ENCODE results near the gene MXRA8.
A peak's percentile ranks its signal among the peaks of the same experiment; 100 is the strongest.
"Not testable (repeated sequence)": the region's sequence is repeated elsewhere in the genome, so short reads cannot be mapped to it uniquely, and the experiment has no call there.

The MXRA8 gene

DNA sequence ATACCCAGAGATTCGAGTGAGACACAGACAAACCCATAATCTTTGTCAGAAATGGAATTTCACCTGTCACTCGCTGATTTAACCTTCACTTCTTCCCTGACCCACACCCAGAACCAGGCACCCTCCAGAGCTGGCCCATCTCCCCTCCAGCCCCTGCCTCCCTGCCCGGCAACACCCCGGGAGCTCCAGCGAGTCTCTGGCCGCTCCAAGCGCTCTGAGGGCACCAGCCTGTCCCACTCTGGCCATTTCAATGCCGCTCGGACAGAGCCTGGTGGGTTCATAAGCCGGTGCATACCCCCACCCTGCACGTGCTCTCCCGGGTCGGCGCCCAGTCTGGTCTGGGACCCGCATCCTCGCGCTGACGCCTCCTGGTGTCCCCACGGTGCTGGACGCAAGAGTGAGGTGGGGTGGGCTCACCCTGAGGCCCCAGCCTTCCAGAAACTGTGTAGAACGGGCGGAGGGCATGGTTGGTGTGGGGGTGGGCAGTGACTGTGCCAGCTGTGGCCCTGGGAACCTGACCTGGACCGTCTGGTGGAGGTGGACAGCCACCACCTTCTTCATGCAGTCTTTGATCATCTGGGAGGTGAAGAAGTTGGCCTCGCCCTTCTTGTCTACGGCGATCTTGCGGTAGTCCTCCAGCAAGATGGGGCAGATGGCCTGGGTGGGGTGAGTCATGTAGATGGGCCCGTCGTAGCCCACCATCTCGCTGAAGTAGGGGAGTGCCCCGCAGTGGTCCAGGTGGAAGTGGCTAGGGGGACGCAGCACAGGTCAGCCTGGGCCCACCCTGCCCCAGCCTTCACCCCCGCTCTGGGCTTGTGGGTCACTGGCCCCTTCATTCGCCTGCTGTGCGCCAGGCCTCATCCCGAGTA, 39.3 kb downstream of the MXRA8 start:
- no peak for DNase-seq

DNA sequence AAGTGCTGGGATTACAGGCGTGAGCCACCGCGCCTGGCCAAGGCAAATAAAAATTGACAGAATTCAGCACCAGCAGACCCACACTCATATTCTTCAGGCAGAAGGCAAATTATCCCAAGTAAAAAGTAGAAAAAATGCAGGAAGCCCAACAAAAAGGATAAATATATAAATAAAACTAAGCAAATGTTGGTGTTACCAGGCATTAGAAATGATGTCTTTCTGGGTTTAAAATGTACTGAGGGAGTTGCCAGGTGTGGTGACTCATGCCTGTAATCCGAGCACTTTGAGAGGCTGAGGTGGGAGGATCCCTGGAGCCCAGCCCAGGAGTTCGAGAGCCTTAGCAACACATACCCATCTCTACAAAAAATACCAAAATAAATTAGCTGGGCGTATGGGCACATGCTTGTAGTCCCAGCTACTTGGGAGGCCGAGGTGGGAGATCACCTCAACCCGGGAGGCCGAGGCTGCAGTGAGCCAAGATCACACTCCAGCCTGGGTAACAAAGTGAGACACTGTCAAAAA, 40.2 kb downstream of the MXRA8 start:
- peak; percentile 73 to 84 for DNase-seq

DNA sequence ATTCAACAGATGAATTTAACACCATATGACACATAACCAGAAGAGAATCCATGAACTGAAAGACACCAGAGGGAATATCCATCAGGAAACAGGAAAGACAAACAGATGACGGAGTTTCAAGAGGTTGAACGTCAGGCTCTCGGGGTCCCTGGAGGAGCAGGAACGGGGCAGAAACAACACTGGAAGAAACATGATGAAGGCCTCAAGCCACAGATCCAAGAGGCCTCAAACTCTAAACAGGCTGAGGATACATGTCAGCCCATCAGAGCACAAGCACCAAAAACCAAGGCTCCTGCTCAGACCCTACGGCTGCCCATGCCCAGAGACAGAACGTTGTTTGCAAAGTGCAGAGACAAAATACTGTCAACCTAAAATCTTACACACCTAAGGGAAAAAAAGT, 40.9 kb downstream of the MXRA8 start:
- no peak for DNase-seq

DNA sequence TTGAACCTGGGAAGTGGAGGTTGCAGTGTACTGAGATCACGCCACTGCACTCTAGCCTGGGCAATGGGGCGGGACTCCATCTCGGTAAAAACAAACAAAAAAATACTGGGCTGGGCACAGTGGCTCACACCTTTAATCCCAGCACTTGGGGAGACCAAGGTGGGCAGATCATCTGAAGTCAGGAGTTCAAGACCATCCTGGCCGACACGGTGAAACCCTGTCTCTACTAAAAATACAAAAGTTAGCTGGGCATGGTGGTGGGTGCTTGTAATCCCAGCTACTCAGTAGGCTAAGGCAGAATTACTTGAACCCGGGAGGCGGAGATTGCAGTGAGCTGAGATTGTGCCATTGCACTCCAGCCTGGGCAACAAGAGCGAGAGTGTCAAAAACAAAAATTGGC, 42.2 kb downstream of the MXRA8 start:
- DNase-seq, result not testable (repeated sequence)

DNA sequence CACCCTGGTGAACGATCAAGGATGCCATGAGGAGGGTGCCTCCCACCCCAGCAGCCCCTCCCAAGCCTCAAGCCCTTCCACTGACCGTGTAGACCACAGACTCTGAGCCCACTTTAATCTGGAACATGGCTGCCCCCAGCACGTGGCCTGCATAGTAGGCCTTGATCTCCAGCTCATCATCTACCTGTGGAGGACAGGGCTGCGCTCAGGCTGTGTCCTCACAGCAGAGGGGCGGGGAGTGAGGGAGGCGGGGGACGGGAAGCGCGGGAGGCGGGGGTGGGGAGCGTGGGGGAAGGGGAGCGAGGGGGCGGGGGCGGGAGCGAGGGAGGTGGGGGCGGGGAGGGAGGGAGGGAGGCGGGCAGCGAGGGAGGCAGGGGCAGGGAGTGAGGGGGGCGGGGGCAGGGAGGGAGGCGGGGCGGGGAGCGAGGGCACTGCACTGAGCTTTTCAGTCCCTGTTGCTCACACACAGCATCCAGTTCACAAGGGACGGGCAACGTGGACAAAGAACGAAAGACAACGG, 42.9 kb downstream of the MXRA8 start:
- DNase-seq, result no peak

DNA sequence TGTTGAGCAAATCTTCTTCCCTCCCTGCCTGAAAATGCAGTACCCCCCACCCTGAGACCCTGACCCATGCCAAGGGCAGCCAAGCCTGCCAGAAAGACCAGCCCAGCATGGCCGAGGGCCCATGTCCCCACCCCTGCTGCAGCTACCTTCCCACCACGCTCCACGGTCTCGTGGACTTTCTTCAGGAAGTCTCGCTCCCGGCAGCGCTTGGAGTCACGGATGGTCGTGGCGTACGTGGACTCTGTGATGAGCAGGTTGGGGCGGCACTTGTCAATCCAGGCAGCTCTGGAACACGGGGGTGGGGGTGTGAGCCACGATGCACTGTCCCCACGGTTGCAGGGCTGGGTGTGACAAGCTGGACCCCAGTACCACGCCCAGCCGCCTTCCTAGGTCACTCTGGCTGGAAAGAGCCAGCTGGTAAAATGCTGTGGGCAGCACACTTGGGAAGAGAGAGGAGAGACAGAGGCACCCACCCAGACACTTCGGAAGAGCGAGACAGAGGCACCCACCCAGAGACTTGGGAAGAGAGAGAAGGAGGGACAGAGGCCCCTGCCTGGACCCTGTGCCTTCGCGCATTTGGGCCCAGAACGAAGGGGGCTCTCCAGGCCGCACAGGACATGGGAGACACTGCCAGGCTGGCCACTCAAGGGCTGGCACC, 43.5 kb downstream of the MXRA8 start:
- no peak for DNase-seq

DNA sequence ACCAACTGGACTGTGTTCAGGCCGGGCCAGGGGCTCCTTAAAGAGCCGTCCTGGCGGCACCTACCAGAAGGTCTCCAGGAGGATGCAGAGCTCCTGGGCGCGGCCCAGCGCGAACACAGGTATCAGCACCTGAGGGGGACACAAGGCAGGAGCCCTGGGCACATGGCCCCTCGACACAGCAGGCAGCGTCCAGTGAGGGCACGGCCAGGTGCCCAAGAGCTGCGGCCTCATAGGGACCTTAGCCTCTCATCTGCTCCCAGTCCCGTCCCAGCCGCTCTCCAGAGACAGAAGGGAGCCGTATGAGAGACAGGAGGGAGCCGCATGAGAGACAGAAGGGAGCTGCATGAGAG, 44.1 kb downstream of the MXRA8 start:
- no peak for DNase-seq

DNA sequence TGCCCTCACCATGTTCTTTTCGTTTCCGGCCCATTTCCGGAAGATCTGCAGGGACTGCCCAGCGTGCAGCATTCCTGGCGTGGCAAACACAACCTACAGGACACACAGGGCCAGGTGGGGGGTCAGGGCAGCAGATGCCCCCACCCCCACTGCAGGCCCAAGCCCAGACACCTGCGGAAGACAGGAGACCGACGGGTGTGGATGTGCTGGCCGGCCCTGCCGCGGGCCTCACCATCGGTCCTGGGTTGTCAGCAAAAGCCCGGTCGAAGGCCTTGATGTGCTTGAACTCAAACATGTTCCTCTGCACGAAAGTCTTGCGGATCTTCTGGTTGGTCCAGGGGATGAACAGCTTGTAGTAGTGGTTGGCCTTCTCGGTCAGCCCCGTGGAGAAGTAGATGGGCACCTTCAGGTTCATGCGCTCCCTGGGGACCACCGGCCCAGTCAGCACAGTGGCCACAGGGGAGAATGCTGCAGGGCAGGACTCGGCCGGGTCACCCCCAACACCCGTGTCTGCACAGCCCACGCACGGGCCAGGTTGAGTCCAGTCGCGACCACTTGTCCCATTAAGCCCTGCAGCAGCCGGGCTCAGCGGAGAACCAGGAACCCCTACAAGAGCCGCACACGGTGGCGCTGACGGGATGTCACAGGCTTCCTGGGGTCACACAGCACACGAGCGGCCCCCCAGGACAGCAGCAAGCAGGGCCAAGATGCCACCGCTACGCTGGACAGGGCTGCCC, 44.7 kb downstream of the MXRA8 start:
- DNase-seq, result no peak

DNA sequence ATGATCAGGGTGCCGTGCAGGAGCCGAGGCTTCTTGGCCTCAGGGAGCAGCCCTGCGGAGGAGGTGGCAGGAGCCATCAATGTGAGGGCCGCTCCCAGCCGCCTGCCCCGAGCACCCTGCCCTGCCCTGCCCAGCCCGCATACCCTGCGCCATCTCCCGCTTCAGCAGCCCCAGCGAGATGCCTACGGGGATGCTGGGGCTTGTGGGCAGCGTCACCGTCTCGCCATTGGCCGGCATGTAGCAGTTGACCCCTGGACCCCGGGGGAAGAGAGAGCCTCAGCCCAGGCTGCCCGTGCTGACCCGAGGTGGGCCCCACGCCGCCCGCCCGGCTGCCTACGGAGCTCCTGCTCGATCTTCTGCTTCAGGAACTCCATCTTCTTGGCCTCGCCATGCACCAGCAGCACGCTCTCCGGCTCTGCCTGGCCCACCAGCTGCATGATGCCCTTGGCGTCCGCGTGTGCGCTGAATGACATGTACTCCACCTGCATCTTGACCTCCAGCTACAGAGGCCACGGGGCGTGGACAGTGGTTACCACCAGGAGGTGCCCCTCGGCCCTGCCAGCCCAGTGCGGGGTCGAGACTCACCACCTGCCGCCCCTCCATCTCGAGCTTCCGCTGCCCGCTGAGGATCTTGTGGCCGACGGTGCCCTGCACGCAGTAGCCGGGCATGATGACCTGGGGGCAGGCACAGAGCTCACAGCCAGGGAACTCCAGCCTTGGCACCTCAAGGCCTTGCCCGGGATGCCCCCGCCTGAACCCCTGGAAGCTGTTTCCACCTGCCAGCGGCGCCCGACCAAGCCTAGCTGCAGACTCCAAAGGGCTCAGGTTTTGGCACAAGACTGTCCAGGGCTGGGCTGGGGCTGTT, 45.7 kb downstream of the MXRA8 start:
- no peak for DNase-seq

DNA sequence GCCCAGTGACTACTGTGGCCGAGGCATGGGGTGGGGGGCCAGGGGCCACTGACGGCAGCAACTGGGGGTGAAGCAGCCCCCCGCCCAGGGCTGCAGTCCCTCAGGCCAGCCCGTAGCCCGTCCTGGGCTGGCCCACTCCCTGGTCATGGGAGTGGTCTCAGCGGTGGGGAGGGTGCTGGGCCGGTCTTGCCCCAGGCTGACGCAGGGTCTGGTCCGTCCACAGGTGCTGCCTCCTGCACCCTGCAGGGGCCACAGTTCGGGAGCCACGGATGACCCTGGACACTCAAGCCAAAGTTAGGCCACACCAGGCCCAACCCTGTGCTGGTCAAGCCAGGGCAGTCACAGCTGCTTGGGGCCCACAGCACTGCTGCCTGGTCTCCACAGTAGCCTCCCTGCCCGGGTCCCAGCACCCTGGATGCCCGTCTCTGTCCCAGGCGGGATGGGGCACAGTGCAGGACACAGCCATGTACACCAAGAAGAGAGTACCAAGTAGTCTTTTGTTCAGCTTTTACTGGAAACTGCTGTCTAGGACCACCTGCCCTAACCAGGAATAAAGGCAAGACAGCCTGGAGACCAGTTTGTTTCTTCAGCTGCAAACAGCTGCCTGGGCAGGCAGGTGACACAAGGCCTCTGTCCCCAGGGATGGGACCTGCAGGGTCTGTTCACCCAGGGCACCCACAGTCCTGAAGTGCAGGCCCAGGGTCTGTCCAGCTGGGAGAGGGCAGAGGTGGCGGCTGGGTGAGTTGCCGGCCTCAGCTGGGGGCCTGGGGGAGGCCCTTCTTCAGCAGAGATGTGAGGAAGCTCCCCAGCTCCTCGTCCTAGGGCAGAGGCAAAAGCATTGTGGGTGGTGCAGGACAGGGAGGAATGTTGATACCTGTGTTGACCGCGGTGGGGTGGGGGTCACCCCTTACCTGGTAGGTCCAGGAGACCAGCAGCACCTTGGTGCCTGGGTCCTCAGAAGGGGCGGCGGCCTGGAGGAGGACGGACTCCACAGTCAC, 46.9 kb downstream of the MXRA8 start:
- no peak for DNase-seq

DNA sequence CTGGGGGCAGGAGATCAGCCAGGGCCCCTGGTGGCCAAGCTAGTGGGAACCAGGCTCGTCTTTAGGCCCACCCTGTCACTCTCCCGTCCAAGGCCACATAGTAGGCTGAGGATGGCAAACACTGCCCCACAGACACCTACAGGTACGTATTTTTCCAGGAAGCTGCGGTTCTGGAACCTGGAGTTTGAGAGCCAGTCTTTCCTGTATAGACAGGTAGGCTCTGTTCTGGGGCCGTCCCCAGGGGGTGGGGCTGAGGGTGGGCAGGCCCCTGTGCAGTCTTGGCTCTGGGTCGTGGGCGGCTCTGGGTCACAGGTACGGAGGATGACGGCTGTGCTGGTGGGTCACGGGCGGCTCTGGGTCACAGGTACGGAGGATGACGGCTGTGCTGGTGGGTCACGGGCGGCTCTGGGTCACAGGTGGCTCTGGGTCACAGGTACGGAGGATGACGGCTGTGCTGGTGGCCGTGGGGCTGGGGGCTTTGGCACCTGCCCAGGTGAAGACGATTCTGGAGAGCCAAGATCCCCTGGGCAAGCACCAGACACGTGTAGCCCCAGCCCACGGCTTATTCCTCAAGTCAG, 47.8 kb downstream of the MXRA8 start:
- DNase-seq, result no peak

DNA sequence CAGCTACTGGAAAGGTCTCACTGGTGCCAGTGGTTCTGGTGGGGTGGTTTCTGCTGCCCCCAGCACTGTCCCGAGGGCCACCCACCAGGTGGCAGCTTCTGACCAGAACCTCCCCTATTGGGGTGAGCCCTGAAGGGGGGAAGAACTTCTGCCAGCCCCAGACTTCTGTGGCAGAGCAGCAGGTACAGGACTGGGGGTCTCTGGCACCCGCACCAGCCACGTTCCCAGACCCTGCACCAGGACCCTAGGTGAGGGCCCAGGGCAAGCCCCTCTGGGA, 48.3 kb downstream of the MXRA8 start:
- no peak for DNase-seq

DNA sequence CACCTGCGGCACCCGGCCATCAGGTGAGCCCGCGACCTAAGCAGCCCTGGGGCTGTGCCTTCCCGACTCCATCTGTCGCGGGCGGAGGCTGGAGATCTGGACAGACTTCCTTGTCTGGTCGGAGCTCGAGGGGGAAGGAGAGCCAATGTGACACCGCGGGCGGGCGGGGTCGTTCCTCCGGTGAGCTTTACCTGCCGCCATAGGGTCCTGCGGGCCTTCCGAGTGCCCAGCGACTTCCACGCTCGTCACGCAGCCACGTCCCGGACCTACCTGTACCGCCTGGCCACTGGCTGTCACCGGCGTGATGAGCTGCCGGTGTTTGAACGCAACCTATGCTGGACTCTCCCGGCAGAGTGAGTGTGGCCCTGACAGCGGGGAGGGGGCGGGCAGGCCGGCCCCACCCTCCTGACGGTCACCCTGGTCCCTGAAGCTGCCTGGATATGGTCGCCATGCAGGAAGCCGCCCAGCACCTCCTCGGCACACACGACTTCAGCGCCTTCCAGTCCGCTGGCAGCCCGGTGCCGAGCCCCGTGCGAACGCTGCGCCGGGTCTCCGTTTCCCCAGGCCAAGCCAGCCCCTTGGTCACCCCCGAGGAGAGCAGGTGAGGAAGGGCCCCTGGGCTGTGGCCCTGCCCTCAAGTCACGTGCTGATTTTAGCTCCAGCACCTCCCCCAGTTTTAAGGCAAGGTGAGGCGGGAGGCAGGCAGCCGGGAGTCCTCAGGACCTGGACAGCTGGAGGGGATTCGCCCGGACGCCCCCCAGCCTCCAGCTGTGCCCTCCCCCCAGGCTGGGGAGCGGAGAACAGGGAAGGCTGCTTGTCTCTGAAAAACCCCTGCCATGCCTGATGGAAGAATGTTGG, 48.9 kb downstream of the MXRA8 start:
- peak in 1 of 2 experiments; percentile 35 for DNase-seq

DNA sequence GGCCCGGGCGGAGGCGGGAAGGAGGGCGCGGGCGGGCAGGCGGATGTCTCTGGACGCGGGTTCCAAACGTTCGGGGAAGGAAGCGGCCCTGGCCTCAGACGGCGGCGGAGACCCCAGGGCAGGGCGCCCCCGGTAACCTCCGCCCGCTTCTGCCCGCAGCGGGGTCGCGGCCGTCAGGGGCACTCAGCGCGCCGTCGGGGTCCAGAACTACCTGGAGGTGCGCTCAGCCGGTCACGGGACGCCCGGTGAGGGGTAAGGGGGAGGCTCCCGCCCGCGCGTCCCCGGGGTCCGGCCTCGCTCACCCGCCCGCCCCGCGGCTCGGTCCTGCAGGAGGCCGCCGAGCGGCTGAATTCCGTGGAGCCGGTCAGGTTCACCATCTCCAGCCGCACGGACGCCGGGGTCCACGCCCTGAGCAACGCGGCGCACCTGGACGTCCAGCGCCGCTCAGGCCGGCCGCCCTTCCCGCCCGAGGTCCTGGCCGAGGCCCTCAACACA, 49.6 kb downstream of the MXRA8 start:
- DNase-seq, result no peak

DNA sequence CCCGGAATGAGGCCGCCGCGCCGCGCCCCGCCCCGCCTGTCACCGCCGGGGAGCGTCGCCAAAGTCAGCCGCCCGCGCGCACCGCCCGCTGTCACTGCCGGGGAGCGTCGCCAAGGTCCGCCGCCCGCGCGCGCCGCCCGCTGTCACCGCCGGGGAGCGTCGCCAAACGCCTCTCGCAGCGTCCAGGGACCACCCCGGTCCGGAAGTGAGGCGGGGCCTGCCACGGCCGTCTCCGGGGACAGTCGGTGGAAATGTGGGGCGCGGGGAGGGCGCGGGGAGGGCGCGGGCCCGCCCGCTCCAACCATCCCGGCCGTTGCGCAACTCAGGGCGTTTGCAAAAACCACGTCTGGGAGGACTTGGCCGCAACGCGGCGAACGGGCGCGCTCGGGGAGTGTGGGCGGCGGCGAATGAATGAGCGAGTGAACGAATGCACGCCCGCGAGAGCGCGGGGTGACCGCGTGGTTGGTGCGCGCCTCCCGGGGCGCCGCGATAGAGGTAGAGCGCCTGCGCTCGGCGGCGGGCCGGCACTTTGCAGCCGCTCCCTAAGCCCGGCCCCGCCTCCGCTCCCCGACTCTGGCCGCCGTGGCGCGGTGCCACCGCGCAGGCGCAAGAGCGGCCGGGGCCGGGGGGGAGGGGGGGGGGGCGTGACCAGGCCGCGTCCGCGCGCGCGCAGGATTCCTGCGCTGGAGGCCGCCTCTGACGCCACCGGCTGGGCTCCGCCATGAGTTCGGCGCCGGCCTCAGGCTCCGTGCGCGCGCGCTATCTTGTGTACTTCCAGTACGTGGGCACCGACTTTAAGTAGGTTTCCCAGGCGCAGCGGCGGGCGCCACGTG, 50.2 kb downstream of the MXRA8 start, which contains the start of the genes ACAP3 and PUSL1:
Gene ACAP3, minus strand, starts transcription at position 8 of the 833 bp plus-strand sequence. CDS start 115 bp downstream, outside the sequence.
Gene PUSL1, plus strand, starts transcription at position 675 of the 833 bp plus-strand sequence. Its CDS starts 47 bp downstream, at position 722.
- peak; percentile 89 to 93 for DNase-seq

DNA sequence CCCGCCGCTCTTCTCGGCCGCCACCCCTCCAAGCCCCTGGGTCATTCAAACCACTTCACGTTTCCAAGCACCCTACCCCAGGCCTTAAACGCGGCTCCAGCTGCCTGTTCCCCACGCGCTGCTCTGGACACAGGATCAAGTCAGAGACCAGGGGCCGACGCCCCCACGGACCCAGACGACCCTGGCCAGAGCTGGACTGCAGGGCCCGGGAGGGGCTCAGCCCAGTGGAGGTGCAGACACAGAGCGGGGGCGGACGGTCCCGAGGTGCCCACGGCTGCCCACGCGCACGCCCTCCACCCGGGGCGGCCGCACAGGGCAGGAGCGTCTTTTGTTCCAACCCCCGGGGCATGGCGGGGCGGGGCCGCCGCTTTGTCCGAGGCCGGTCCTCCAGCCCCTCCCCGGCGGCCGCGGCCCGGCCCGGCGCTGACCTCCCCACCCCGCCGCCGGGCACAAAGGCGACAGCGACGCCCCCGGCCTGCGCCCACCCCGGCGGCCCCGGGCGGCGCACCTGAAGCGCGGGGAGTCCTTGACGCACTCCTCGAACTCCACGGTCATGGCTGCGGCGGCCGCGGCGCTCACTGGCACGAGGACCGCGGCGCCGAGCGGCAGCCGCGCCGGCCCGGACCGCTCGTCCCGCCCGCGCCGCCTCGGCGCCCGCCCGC, 51.0 kb downstream of the MXRA8 start:
- no peak for DNase-seq

DNA sequence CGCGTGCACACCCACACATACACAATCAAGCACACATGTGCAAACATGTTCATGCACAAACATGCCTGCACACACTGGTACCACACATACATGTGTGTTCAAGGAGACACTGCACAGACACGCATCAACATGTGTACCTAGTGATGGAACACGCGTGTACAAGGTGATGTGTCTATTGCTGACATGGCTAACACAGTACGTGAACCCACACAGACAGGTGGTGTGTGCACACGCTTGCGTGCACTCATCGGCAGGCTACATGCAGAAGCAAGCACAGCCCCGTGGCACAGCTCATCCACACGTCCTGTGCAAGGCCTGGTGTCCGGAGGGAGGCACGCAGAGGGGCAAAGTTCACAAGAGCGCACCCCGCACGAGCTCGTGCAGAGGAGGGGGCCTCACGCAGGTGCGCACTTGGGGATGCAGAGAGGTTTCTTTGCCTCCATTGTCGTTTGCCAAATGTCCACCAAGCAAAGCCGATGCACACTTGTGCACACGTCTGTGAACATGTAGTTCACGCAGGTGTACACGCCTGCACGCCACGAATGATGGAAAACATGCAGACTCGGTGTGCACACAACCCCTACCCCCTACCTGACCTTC, 51.6 kb downstream of the MXRA8 start:
- no peak for DNase-seq
